K562 (cell line): ENCODE measurements around the gene CALHM1. TPM values are rescaled to one million over a fixed set of nuclear protein-coding genes. Genes with fewer than 3 reads are reported as not detected.

Source experiments
- ATAC-seq: fragments of 200-7000 bp; cut with Tn5 transposase; 3 replicates; pipeline ENCODE4 v1.9.1; 2020; ENCODE audit warnings: moderate library complexity
- BruUV-seq: library from RNA; stranded (reverse); fragments of 400-500 nt; replicated peaks from 2 replicates; lab custom pipeline; 2021; lab: Mats Ljungman, UMichigan
- CTCF ChIA-PET: fragments of 300-600 bp; formaldehyde crosslinking; extraction: SDS; loops from one replicate; lab custom pipeline; 2021; ENCODE audit warnings: low intra/inter-chr PET ratio; lab: Yijun Ruan, JAX
- POLR2A ChIA-PET: fragments of 300-600, 350-650 bp; sonication (Branson Sonifier 250); formaldehyde crosslinking; extraction: SDS; loops from one replicate; lab custom pipeline; 2021; ENCODE audit warnings: antibody characterized with exemption, inconsistent platforms; lab: Yijun Ruan, JAX
- DNase-seq, 4 experiments: peaks; one replicate each; pipeline versions ENCODE4 v3.0.0 to v3.0.0-alpha.2; 2011 to 2018; ENCODE audit warnings: low spot score in 3 of 4, mixed read lengths in 3 of 4; ENCODE audit errors: extremely low read depth in 1 of 4
- FAIRE-seq: peaks from 2 replicates; lab custom pipeline; 2011; peaks lifted over from hg19 to GRCh38; lab: Jason Lieb, UNC
- H2AFZ ChIP-seq: 2 replicates; pipeline ENCODE4 v1.6.0; 2011; ENCODE audit warnings: low read depth, low read length, control low read depth, inconsistent platforms
- H3K27ac ChIP-seq: fragments of 200-600 bp; 3 replicates; pipeline ENCODE4 v1.8.0; 2011; ENCODE audit warnings: low read depth, mild to moderate bottlenecking, control low read depth, inconsistent platforms, low read length, moderate library complexity, mixed read lengths; ENCODE audit errors: extremely low read depth
- H3K27me3 ChIP-seq, 2 experiments: fragments of 300-600 bp in 1 of 2; 2 replicates in 1 of 2; 3 replicates in 1 of 2; pipeline versions ENCODE4 v1.6.0 to v1.8.0; 2011; ENCODE audit warnings: inconsistent platforms in 2 of 2, low read length in 2 of 2, mild to moderate bottlenecking in 1 of 2, mixed read lengths in 1 of 2, moderate library complexity in 1 of 2; ENCODE audit not compliant: control insufficient read depth in 2 of 2, insufficient read depth in 2 of 2
- H3K36me3 ChIP-seq: fragments of 300-600 bp; 3 replicates; pipeline ENCODE4 v1.8.0; 2011; ENCODE audit warnings: mild to moderate bottlenecking, low read length, inconsistent platforms; ENCODE audit not compliant: control insufficient read depth, insufficient read depth
- H3K4me1 ChIP-seq, 2 experiments: fragments of 200-600 bp in 1 of 2; replicated peaks in 1 of 2; 2 replicates in 1 of 2; 3 replicates in 1 of 2; pipeline versions ENCODE4 v1.5.1 to v1.8.0; 2011; ENCODE audit warnings: inconsistent platforms in 2 of 2, low read length in 2 of 2, mild to moderate bottlenecking in 1 of 2, mixed read lengths in 1 of 2, moderate library complexity in 1 of 2; ENCODE audit not compliant: control insufficient read depth in 2 of 2, insufficient read depth in 2 of 2
- H3K4me2 ChIP-seq: 2 replicates; pipeline ENCODE4 v1.6.1; 2011; ENCODE audit warnings: low read length, control low read depth, inconsistent platforms, mixed read lengths; ENCODE audit not compliant: insufficient read depth
- H3K4me3 ChIP-seq: fragments of 200-600 bp; sonication (generic), shearing (Covaris generic); 2 replicates; pipeline ENCODE4 v1.5.1; 2016; ENCODE audit warnings: control low read depth, inconsistent platforms
- H3K79me2 ChIP-seq: fragments of 200-600 bp; 3 replicates; pipeline ENCODE4 v1.8.0; 2011; ENCODE audit warnings: low read length, inconsistent platforms; ENCODE audit not compliant: control insufficient read depth, insufficient read depth
- H3K9ac ChIP-seq, 2 experiments: 2 replicates each; pipeline versions ENCODE4 v1.6.0 to v1.6.1; 2011; ENCODE audit warnings: low read depth in 2 of 2, low read length in 2 of 2, control low read depth in 1 of 2, inconsistent platforms in 1 of 2, mild to moderate bottlenecking in 1 of 2, mixed read lengths in 1 of 2; ENCODE audit not compliant: insufficient read depth in 1 of 2
- H3K9me1 ChIP-seq: one replicate; pipeline ENCODE4 v1.6.0; 2011; ENCODE audit warnings: inconsistent platforms, mild to moderate bottlenecking, low read length, moderate library complexity; ENCODE audit not compliant: control insufficient read depth, insufficient read depth
- H3K9me3 ChIP-seq: replicated peaks from 2 replicates; pipeline ENCODE4 v1.5.1; 2011; ENCODE audit warnings: low read depth, low read length, inconsistent platforms; ENCODE audit not compliant: control insufficient read depth, insufficient read depth
- H4K20me1 ChIP-seq: replicated peaks from 2 replicates; pipeline ENCODE4 v1.6.1; 2011; ENCODE audit warnings: low read length, inconsistent platforms, mixed read lengths; ENCODE audit not compliant: control insufficient read depth, insufficient read depth
- BCLAF1 ChIP-seq, 2 experiments: fragments of 450-650 bp in 1 of 2; IDR thresholded peaks; 2 replicates each; pipeline ENCODE4 v1.6.1; 2011 to 2017; ENCODE audit warnings: low read depth in 2 of 2, antibody characterized with exemption in 1 of 2, borderline replicate concordance in 1 of 2, low read length in 1 of 2, mild to moderate bottlenecking in 1 of 2, mixed read lengths in 1 of 2; ENCODE audit not compliant: control insufficient read depth in 1 of 2
- CAMTA2 ChIP-seq: fragments of 250-450 bp; sonication (Bioruptor Pico); conservative IDR thresholded peaks from 2 replicates; pipeline ENCODE4 v1.5.1; 2022
- FOXP1 ChIP-seq: sonication (generic); formaldehyde crosslinking; IDR thresholded peaks from 2 replicates; pipeline ENCODE4 v1.8.0; 2022; ENCODE audit warnings: mild to moderate bottlenecking, missing genetic modification reagents
- IRF1 ChIP-seq: sonication (generic); formaldehyde crosslinking; IDR thresholded peaks from 2 replicates; pipeline ENCODE4 v1.8.0; 2022; ENCODE audit warnings: missing genetic modification reagents, mild to moderate bottlenecking, borderline replicate concordance
- MTF1 ChIP-seq: fragments of 250-450 bp; sonication (Bioruptor Pico); IDR thresholded peaks from 2 replicates; pipeline ENCODE4 v1.9.0; 2021; ENCODE audit warnings: moderate library complexity, mild to moderate bottlenecking, inconsistent platforms, borderline replicate concordance
- SIRT6 ChIP-seq: IDR thresholded peaks from one replicate; pipeline ENCODE4 v1.6.1; 2012; ENCODE audit warnings: low read depth, mild to moderate bottlenecking, control low read depth, inconsistent platforms, low read length, moderate library complexity
- ZBTB2 ChIP-seq: fragments of 450-650 bp; IDR thresholded peaks from 2 replicates; pipeline ENCODE4 v1.6.1; 2016; ENCODE audit warnings: antibody characterized with exemption
- ZNF431 ChIP-seq: sonication (generic); formaldehyde crosslinking; IDR thresholded peaks from 2 replicates; pipeline ENCODE4 v1.8.0; 2022; ENCODE audit warnings: mild to moderate bottlenecking, missing genetic modification reagents
- ZNF445 ChIP-seq: fragments of 250-450 bp; sonication (Bioruptor Pico); IDR thresholded peaks from 2 replicates; pipeline ENCODE4 v1.4.0; 2020; ENCODE audit warnings: low read depth, mild to moderate bottlenecking, moderate library complexity
- WGBS: fragments of 100-300 bp; shearing (Covaris generic); methylation state at CpG from one replicate; pipeline ENCODE4 v1.1.6; 2016; ENCODE audit warnings: low coverage, mixed read lengths; ENCODE audit not compliant: insufficient coverage; ENCODE audit errors: missing lambda C conversion rate; 5-methylcytosine and 5-hydroxymethylcytosine counted together
- in situ Hi-C: fragments of 300-500 bp; cut with MboI; formaldehyde crosslinking; loops from 4 replicates; pipeline ENCODE4 v1.15.0; 2018; ENCODE audit warnings: inconsistent platforms, mixed read lengths
- intact Hi-C: fragments of 100-400 bp; cut with micrococcal nuclease; formaldehyde crosslinking; loops from 2 replicates; pipeline ENCODE4 v1.14.2; 2022
- polyA plus RNA-seq, 8 experiments: library from polyadenylated mRNA; depleted of rRNA in 4 of 8; stranded (reverse) in 5 of 8; unstranded in 3 of 8; fragments of >200 nt; fragmentation: Nextera tagmentation in 2 of 8; fragmentation: Illumina TruSeq in 1 of 8; extraction: Ambion mirVana in 2 of 8; extraction: Trizol in 1 of 8; gene quantifications; 2 replicates each; pipeline versions ENCODE4 v1.2.1 to v1.2.3, GENCODE V29; 2011 to 2014; ENCODE audit warnings: inconsistent platforms in 1 of 8, missing spikeins in 1 of 8
- total RNA-seq, 7 experiments: library from RNA; depleted of rRNA in 6 of 7; stranded (reverse); fragments of >200 nt in 6 of 7; fragmentation: Illumina TruSeq in 2 of 7; extraction: Trizol in 2 of 7; gene quantifications; 2 replicates each; pipeline versions ENCODE4 v1.2.1 to v1.2.3, GENCODE V29; 2011 to 2021; ENCODE audit warnings: low replicate concordance in 1 of 7
- TF ChIP-seq, protein P1 (sequence below): fragments of 450-650 bp; formaldehyde crosslinking; IDR thresholded peaks from 2 replicates; pipeline ENCODE4 v1.4.0; 2020; ENCODE audit warnings: mild to moderate bottlenecking, moderate library complexity
- TF ChIP-seq, protein P2 (sequence below): fragments of 450-650 bp; IDR thresholded peaks from 2 replicates; pipeline ENCODE4 v1.6.1; 2016; ENCODE audit warnings: missing biosample characterization, missing genetic modification characterization

CALHM1 gene
- total and polyA plus RNA-seq, 9 of the 15 experiments (the other 6 are each of a cell fraction or from before 2014, with no cell fraction given) = 0.03 TPM; not detected in 8

GRCh38 chr10:103413564-103413963 is 45.1 kb downstream of the CALHM1 start:
- intact Hi-C loops (loop anchor here (10.0 kb wide), 1 partner anchor 151 kb away; no protein-coding TSS in a partner anchor), in situ Hi-C loops (loop anchor here (5.0 kb wide), 1 partner anchor 64 kb away; the partner anchor contains the start of gene CALHM3)
- H4K20me1 ChIP-seq = no peaks in the 10 kb centered on the region
- POLR2A ChIA-PET = interaction anchor here (0.9 kb wide), 1 partner anchor 19 kb away, joined by 3 read pairs; no protein-coding TSS in a partner anchor
- no peak overlapping the region for H3K27ac ChIP-seq
- CTCF ChIA-PET = no interaction called here
- no peaks in the 10 kb centered on the region for H3K4me1 ChIP-seq
- peaks cover 88% of the 10 kb centered on the region for H3K36me3 ChIP-seq
- no peak overlapping the region for H3K4me2 ChIP-seq
- H3K4me3 ChIP-seq = no peak overlapping the region
- BruUV-seq = no TSS peak
- H3K27me3 ChIP-seq = no peaks in the 10 kb centered on the region
- H3K9ac ChIP-seq = no peak overlapping the region
- H3K9me1 ChIP-seq = no peaks in the 10 kb centered on the region
- no peak for DNase-seq
- no peaks in the 10 kb centered on the region for H3K79me2 ChIP-seq
- FAIRE-seq = no peak
- WGBS = 98% methylated on average over 2 of the region's 2 CpGs
- no peak for ATAC-seq
- H3K9me3 ChIP-seq = no peaks in the 10 kb centered on the region
- H2AFZ ChIP-seq = no peak overlapping the region
- TF ChIP-seq ZNF431 (no peak), FOXP1 (no peak), CAMTA2 (CRISPR knock-in tag) (no peak), SIRT6 (no peak), ZBTB2 (no peak), ZNF445 (CRISPR knock-in tag) (no peak), MTF1 (CRISPR knock-in tag) (no peak), IRF1 (no peak), BCLAF1 (IDR thresholded peaks at IDR 0.05; ENCODE audit: borderline replicate concordance in 1 of 2, control insufficient read depth in 1 of 2, low read depth in 2 of 2, low read length in 1 of 2) (no peak)
- TF ChIP-seq, protein P1, sequence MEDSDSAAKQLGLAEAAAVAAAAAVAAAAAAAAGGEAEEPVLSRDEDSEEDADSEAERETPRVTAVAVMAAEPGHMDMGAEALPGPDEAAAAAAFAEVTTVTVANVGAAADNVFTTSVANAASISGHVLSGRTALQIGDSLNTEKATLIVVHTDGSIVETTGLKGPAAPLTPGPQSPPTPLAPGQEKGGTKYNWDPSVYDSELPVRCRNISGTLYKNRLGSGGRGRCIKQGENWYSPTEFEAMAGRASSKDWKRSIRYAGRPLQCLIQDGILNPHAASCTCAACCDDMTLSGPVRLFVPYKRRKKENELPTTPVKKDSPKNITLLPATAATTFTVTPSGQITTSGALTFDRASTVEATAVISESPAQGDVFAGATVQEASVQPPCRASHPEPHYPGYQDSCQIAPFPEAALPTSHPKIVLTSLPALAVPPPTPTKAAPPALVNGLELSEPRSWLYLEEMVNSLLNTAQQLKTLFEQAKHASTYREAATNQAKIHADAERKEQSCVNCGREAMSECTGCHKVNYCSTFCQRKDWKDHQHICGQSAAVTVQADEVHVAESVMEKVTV = no peak
- TF ChIP-seq, protein P2, sequence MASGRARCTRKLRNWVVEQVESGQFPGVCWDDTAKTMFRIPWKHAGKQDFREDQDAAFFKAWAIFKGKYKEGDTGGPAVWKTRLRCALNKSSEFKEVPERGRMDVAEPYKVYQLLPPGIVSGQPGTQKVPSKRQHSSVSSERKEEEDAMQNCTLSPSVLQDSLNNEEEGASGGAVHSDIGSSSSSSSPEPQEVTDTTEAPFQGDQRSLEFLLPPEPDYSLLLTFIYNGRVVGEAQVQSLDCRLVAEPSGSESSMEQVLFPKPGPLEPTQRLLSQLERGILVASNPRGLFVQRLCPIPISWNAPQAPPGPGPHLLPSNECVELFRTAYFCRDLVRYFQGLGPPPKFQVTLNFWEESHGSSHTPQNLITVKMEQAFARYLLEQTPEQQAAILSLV (tag) = no peak
